ENCODE results near the gene PTGES.
"Not testable (repeated sequence)": the region's sequence is repeated elsewhere in the genome, so short reads cannot be mapped to it uniquely, and the experiment has no call there.

Gene PTGES

DNA sequence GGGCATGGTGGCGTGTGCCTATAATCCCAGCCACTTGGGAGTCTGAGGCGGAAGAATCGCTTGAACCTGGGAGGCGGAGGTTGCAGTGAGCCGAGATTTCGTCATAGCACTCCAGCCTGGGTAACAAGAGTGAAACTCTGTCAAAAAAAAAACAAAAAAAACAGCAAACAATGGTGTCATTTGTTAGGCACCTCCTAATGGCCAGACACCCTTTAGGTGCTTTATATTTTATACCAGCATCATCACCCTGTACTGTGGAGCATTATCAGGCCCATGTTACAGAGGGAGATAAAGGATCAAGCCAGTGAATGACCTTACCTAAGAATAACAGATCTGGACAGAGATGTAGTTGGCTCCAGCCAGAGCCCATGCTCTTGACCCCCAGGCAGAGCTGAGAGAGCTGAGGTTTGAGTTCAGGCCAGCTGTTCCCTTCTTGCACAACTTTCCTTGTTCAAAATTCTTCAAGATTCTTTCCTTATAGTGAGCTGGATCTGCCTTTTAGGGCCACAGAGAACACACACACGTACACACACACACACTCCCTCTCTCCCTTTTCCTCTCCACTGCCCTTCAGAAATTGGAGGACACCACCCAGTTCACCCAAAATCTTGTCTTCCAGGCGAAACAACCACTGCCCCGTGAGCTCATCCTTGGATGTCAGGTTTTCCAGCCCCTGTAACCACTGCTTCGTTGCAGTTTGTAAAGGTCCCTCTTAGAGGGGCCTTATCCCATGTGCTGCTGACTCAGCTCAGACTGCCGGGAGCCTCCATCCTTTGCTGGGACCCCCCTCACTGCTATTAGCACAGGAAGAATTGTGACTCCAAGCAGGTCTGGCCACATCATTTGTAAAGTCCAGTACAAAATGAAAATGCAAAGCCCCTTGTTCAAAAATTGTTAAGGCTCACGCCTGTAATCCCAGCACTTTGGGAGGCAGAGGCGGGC lies 10.4 kb upstream of the PTGES start:
- H2BK120ac ChIP-seq (ENCODE audit: low read depth, low read length), result peak overlapping the region; percentile 50

DNA sequence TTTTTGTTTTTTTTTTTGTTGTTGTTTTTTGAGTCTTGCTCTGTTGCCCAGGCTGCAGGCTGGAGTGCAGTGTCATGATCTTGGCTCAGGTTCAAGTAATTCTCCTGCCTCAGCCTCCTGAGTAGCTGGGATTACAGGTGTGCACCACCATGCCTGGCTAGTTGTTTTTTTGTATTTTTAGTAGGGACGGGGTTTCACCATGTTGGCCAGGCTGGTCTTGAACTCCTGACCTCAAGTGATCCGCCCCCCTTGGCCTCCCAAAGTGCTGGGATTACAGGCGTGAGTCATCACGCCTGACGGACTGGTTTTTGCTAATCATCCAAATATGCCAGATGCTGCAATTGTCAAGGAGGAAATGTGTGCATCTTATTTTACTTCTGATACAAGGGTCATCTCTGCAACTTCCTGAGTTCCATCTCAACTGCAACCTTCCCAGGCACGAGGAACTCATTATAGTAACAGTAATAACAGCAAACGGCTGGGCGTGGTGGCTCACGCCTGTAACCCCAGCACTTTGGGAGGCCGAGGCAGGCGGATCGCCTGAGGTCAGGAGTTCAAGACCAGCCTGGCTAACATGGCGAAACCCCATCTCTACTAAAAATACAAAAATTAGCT lies 9.6 kb upstream of the PTGES start:
- H3K36me3 ChIP-seq (ENCODE audit: control insufficient read depth in 1 of 2, insufficient read depth in 2 of 2, low read depth in 1 of 2, low read length in 2 of 2); H4K91ac ChIP-seq (ENCODE audit: low read length); H4K8ac ChIP-seq (ENCODE audit: low read length); H3K9me3 ChIP-seq (ENCODE audit: control insufficient read depth, low read length); H3K27me3 ChIP-seq (ENCODE audit: control insufficient read depth in 1 of 2, insufficient read depth in 1 of 2, low read length in 2 of 2); H2BK15ac ChIP-seq (ENCODE audit: low read depth, poor library complexity, severe bottlenecking); H2BK120ac ChIP-seq (ENCODE audit: low read depth, low read length); H2AK5ac ChIP-seq (ENCODE audit: low read length, severe bottlenecking); H3K23ac ChIP-seq (ENCODE audit: low read length in 2 of 2); H3K79me1 ChIP-seq (replicated peaks; ENCODE audit: low read length, poor library complexity, severe bottlenecking); H3K27ac ChIP-seq (ENCODE audit: low read length, poor library complexity, severe bottlenecking); H3K14ac ChIP-seq (ENCODE audit: low read length in 2 of 2); H2BK12ac ChIP-seq (ENCODE audit: low read length in 2 of 2); H2BK5ac ChIP-seq (ENCODE audit: low read depth, low read length, poor library complexity, severe bottlenecking); H3K4me2 ChIP-seq (ENCODE audit: low read length, poor library complexity, severe bottlenecking); H2AFZ ChIP-seq (ENCODE audit: low read depth, low read length): not testable (repeated sequence)
- 12% methylated on average over 13 of the region's 13 CpGs for WGBS
- peak overlapping the region in 1 of 2 experiments; percentile 95 for H3K4ac ChIP-seq (ENCODE audit: low read depth in 1 of 2, low read length in 2 of 2)
- H3K4me1 ChIP-seq (ENCODE audit: control insufficient read depth, insufficient read depth, low read depth, low read length), result peaks cover 11% of the 10 kb centered on the region
- peak overlapping the region; percentile 86 for H3K9ac ChIP-seq (ENCODE audit: low read length)
- peak overlapping the region in 1 of 2 experiments; percentile 100 for H3K18ac ChIP-seq (ENCODE audit: low read depth in 1 of 2, low read length in 2 of 2)
- peak overlapping the region in 1 of 2 experiments; percentile 41 for H3K4me3 ChIP-seq (ENCODE audit: insufficient read depth in 1 of 2, low read depth in 1 of 2, low read length in 2 of 2)
- peak; percentile 98 for DNase-seq

More for the DNA sequence above, 10.4 kb upstream of the PTGES start:
- H3K4ac ChIP-seq (ENCODE audit: low read depth in 1 of 2, low read length in 2 of 2), result peak overlapping the region; percentile 57 to 96
- WGBS, result 59% methylated on average over 12 of the region's 13 CpGs
- peak overlapping the region; percentile 73 to 87 for H3K18ac ChIP-seq (ENCODE audit: low read depth in 1 of 2, low read length in 2 of 2)
- H3K36me3 ChIP-seq (ENCODE audit: control insufficient read depth in 1 of 2, insufficient read depth in 2 of 2, low read depth in 1 of 2, low read length in 2 of 2), result no peaks in the 10 kb centered on the region
- H3K79me1 ChIP-seq (replicated peaks; ENCODE audit: low read length, poor library complexity, severe bottlenecking), result no peaks in the 10 kb centered on the region
- H4K8ac ChIP-seq (ENCODE audit: low read length), result peak overlapping the region; percentile 52
- no peak overlapping the region for H2BK15ac ChIP-seq (ENCODE audit: low read depth, poor library complexity, severe bottlenecking)
- peak overlapping the region in 1 of 2 experiments; percentile 33 for H3K4me3 ChIP-seq (ENCODE audit: insufficient read depth in 1 of 2, low read depth in 1 of 2, low read length in 2 of 2)
- H3K9me3 ChIP-seq (ENCODE audit: control insufficient read depth, low read length), result no peaks in the 10 kb centered on the region
- H3K9ac ChIP-seq (ENCODE audit: low read length), result peak overlapping the region; percentile 86
- H2AK5ac ChIP-seq (ENCODE audit: low read length, severe bottlenecking), result no peak overlapping the region
- H2BK12ac ChIP-seq (ENCODE audit: low read length in 2 of 2), result peak overlapping the region; percentile 51 to 99
- no peak overlapping the region for H2AFZ ChIP-seq (ENCODE audit: low read depth, low read length)
- H3K27me3 ChIP-seq (ENCODE audit: control insufficient read depth in 1 of 2, insufficient read depth in 1 of 2, low read length in 2 of 2), result no peaks in the 10 kb centered on the region
- H3K23ac ChIP-seq (ENCODE audit: low read length in 2 of 2), result no peak overlapping the region
- no peak overlapping the region for H2BK5ac ChIP-seq (ENCODE audit: low read depth, low read length, poor library complexity, severe bottlenecking)
- peaks cover 11% of the 10 kb centered on the region for H3K4me1 ChIP-seq (ENCODE audit: control insufficient read depth, insufficient read depth, low read depth, low read length)
- H3K4me2 ChIP-seq (ENCODE audit: low read length, poor library complexity, severe bottlenecking), result no peak overlapping the region
- H4K91ac ChIP-seq (ENCODE audit: low read length), result peak overlapping the region; percentile 89
- peak overlapping the region in 1 of 2 experiments; percentile 81 for H3K14ac ChIP-seq (ENCODE audit: low read length in 2 of 2)
- peak; percentile 91 for DNase-seq
- H3K27ac ChIP-seq (ENCODE audit: low read length, poor library complexity, severe bottlenecking), result no peak overlapping the region

GRCh38 chr9:129761901-129762369 lies 9.1 kb upstream of the PTGES start:
- H3K4me2 ChIP-seq (ENCODE audit: low read length, poor library complexity, severe bottlenecking), result no peak overlapping the region
- DNase-seq, result peak; percentile 94
- H3K4ac ChIP-seq (ENCODE audit: low read depth in 1 of 2, low read length in 2 of 2), result peak overlapping the region in 1 of 2 experiments; percentile 95
- H4K8ac ChIP-seq (ENCODE audit: low read length), result peak overlapping the region; percentile 79
- H3K9ac ChIP-seq (ENCODE audit: low read length), result peak overlapping the region; percentile 86
- no peak overlapping the region for H2BK15ac ChIP-seq (ENCODE audit: low read depth, poor library complexity, severe bottlenecking)
- peak overlapping the region in 1 of 2 experiments; percentile 34 for H3K23ac ChIP-seq (ENCODE audit: low read length in 2 of 2)
- no peak overlapping the region for H2BK120ac ChIP-seq (ENCODE audit: low read depth, low read length)
- H2BK12ac ChIP-seq (ENCODE audit: low read length in 2 of 2), result peak overlapping the region; percentile 30 to 100
- H3K36me3 ChIP-seq (ENCODE audit: control insufficient read depth in 1 of 2, insufficient read depth in 2 of 2, low read depth in 1 of 2, low read length in 2 of 2), result no peaks in the 10 kb centered on the region
- H3K27me3 ChIP-seq (ENCODE audit: control insufficient read depth in 1 of 2, insufficient read depth in 1 of 2, low read length in 2 of 2), result no peaks in the 10 kb centered on the region
- H2AFZ ChIP-seq (ENCODE audit: low read depth, low read length), result peak overlapping the region; percentile 19
- peaks cover 11% of the 10 kb centered on the region for H3K4me1 ChIP-seq (ENCODE audit: control insufficient read depth, insufficient read depth, low read depth, low read length)
- H2BK5ac ChIP-seq (ENCODE audit: low read depth, low read length, poor library complexity, severe bottlenecking), result no peak overlapping the region
- peak overlapping the region in 1 of 2 experiments; percentile 98 for H3K14ac ChIP-seq (ENCODE audit: low read length in 2 of 2)
- H2AK5ac ChIP-seq (ENCODE audit: low read length, severe bottlenecking), result no peak overlapping the region
- no peak overlapping the region for H3K27ac ChIP-seq (ENCODE audit: low read length, poor library complexity, severe bottlenecking)
- peak overlapping the region; percentile 84 for H4K91ac ChIP-seq (ENCODE audit: low read length)
- no peaks in the 10 kb centered on the region for H3K79me1 ChIP-seq (replicated peaks; ENCODE audit: low read length, poor library complexity, severe bottlenecking)
- 28% methylated on average over 6 of the region's 6 CpGs for WGBS
- H3K18ac ChIP-seq (ENCODE audit: low read depth in 1 of 2, low read length in 2 of 2), result peak overlapping the region; percentile 65 to 100
- peak overlapping the region in 1 of 2 experiments; percentile 53 for H3K4me3 ChIP-seq (ENCODE audit: insufficient read depth in 1 of 2, low read depth in 1 of 2, low read length in 2 of 2)
- H3K9me3 ChIP-seq (ENCODE audit: control insufficient read depth, low read length), result no peaks in the 10 kb centered on the region

All from mesenchymal stem cell (in vitro differentiated cells and primary cell).